C4-2B (cell line): Measurements from ENCODE around the gene SLC9C2.
"Not testable (repeated sequence)": the region's sequence is repeated elsewhere in the genome, so short reads cannot be mapped to it uniquely, and the experiment has no call there.

Source experiments
- H3K27ac ChIP-seq: fragments of 450-650 bp; 2 replicates; pipeline ENCODE4 v1.5.1; 2017
- ZFX ChIP-seq: fragments of 450-650 bp; IDR thresholded peaks from 2 replicates; pipeline ENCODE4 v1.6.1; 2017
- TF ChIP-seq, protein P1 (sequence below): fragments of 450-650 bp; conservative IDR thresholded peaks from 2 replicates; pipeline ENCODE4 v1.5.1; 2017; ENCODE audit warnings: mild to moderate bottlenecking

SLC9C2 gene

GRCh38 chr1:173635116-173635515 lies 32.2 kb upstream of the SLC9C2 start, which contains the start of gene TEX50:
Gene TEX50 (plus strand): TSS chr1:173635338. CDS start chr1:173635522, 184 bp downstream.
- H3K27ac ChIP-seq = no peak within 1 kb of the TSS
- TF ChIP-seq, protein P1, sequence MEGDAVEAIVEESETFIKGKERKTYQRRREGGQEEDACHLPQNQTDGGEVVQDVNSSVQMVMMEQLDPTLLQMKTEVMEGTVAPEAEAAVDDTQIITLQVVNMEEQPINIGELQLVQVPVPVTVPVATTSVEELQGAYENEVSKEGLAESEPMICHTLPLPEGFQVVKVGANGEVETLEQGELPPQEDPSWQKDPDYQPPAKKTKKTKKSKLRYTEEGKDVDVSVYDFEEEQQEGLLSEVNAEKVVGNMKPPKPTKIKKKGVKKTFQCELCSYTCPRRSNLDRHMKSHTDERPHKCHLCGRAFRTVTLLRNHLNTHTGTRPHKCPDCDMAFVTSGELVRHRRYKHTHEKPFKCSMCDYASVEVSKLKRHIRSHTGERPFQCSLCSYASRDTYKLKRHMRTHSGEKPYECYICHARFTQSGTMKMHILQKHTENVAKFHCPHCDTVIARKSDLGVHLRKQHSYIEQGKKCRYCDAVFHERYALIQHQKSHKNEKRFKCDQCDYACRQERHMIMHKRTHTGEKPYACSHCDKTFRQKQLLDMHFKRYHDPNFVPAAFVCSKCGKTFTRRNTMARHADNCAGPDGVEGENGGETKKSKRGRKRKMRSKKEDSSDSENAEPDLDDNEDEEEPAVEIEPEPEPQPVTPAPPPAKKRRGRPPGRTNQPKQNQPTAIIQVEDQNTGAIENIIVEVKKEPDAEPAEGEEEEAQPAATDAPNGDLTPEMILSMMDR = no peak
- no peak for TF ChIP-seq ZFX

GRCh38 chr1:173628888-173629287 lies 26.0 kb upstream of the SLC9C2 start:
- no peak overlapping the region for H3K27ac ChIP-seq
- TF ChIP-seq ZFX = no peak
- TF ChIP-seq, protein P1 = no peak

DNA sequence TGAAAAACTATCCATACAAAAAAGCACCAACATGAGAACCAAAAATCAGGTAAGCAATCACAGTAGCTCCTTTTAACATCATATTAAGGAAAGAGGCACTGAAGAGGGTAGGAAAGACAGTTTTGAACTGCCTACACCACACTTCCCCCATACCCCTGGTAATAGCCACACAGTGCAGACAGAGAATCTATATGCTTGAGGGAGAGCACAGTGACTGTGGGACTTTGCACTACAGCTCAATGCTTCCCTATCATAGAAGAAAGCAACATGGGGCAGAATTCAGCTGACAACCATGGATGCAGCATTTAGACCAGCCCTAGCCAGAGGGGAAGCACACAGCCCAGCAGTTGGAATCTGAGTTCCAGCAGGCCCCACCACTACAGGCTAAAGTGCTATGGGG lies 24.4 kb upstream of the SLC9C2 start:
- H3K27ac ChIP-seq = no peak overlapping the region
- TF ChIP-seq, protein P1 = no peak
- TF ChIP-seq ZFX = no peak

GRCh38 chr1:173616859-173617258 lies 14.0 kb upstream of the SLC9C2 start:
- TF ChIP-seq, protein P1 = no peak
- TF ChIP-seq ZFX = no peak
- no peak overlapping the region for H3K27ac ChIP-seq

GRCh38 chr1:173613086-173613485 lies 10.2 kb upstream of the SLC9C2 start:
- H3K27ac ChIP-seq = not testable (repeated sequence)

DNA sequence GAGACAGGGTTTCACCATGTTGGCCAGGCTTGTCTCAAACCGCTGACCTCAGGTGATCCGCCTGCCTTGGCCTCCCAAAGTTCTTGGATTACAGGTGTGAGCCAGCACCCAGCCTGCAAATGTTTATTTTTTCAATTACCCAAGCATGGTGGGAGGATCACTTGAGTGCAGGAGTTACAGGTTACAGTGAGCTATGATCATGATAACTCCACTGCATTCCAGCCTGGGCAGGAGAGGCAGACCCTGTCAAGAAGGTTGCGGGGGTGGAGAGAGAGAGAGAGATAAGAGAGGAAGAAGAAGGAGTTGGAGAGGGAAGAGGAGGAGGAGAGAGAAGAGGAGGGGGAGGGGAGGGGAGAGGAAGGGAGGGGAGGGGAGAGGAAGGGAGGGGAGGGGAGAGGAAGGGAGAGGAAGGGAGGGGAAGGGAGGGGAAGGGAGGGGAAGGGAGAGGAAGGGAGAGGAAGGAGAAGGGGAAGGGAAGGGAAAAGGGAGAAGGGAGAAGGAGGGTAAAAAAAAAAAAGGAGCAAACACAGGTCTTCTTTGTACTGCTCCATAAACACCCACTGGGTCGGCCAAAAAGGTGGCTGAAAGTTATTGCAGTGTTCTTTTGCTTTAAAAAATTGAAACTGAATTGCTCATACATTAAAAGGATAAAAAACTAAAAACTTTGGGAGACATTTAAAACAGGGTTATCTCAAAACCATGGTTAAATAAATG lies 5.8 kb upstream of the SLC9C2 start:
- no peak for TF ChIP-seq ZFX
- TF ChIP-seq, protein P1 = no peak
- H3K27ac ChIP-seq = no peak overlapping the region

DNA sequence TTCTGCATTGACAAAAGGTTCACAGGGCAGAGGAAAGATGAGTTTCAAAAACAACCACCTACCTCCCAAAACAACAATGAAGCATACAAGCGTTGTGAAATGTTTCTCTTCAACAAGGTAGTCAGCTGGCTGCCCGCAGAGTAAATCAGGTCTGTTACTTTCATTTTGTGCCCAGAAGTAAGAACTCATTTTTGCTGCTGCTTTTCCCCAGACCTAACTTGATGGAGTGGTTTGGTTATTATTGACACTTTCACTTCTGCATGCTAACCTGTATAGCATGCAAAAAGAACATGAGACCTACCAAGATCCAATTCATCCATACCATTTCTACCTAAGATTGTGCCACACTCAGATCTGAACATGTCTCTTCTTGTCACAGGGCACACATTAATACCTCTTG lies 1.3 kb downstream of the SLC9C2 start:
- TF ChIP-seq ZFX = no peak
- TF ChIP-seq, protein P1 = no peak
- H3K27ac ChIP-seq = no peak overlapping the region
